ENCODE data around the gene PRKAG1. TPM values are rescaled to one million over a fixed set of nuclear protein-coding genes. Genes with fewer than 3 reads are reported as not detected.
"Not testable (repeated sequence)": the region's sequence is repeated elsewhere in the genome, so short reads cannot be mapped to it uniquely, and the experiment has no call there.

PRKAG1 gene
- total and polyA plus RNA-seq, 10 of the 15 experiments (the other 5 are each of a cell fraction or from before 2014, with no cell fraction given): 44.5 to 91.6 (median 60.9) TPM

- H3K27me3 ChIP-seq (replicated peaks in 1 of 2; ENCODE audit: control insufficient read depth in 2 of 2, insufficient read depth in 2 of 2, low read length in 1 of 2): no peaks in the 10 kb centered on the region
- ATAC-seq (no peak), DNase-seq (ENCODE audit: low read depth, low spot score) (no peak), FAIRE-seq (no peak)
- no peak overlapping the region for H3K27ac ChIP-seq (ENCODE audit: control insufficient read depth, insufficient read depth)
- H2AFZ ChIP-seq (ENCODE audit: control insufficient read depth, low read depth, low read length): no peak overlapping the region
- ChIA-PET RAD21 (ENCODE audit: unreplicated experiment) (interaction anchor here (0.6 to 4.3 kb wide), 10 partner anchors 8 to 172 kb away, joined by 3 to 66 read pairs (median 8); partner anchors contain the start of genes DHH and TUBA1B), CTCF (interaction anchor here (0.6 to 12.5 kb wide), 35 partner anchors 9 to 202 kb away, joined by 3 to 254 read pairs (median 7); partner anchors contain the start of genes DHH, LMBR1L and TUBA1B), SMC1A (ENCODE audit: uncharacterized antibody, unreplicated experiment) (interaction anchor here (0.8 to 6.7 kb wide), 16 partner anchors 8 to 171 kb away, joined by 3 to 82 read pairs (median 5); partner anchors contain the start of genes DHH, LMBR1L, TUBA1A and TUBA1B), POLR2A (interaction anchor here (0.8 to 1.3 kb wide), 5 partner anchors 23 to 171 kb away, joined by 3 to 7 read pairs (median 4); partner anchors contain the start of gene TUBA1B)
- in situ Hi-C loops (cut with MboI) (loop anchor here (10.0 kb wide), 1 partner anchor 170 kb away; no protein-coding TSS in a partner anchor), intact Hi-C loops (cut with micrococcal nuclease; ENCODE audit: unreplicated experiment) (loop anchor here (1.0 to 5.0 kb wide), 4 partner anchors 24 to 171 kb away; partner anchors contain the start of gene LMBR1L)
- no peak overlapping the region for H3K4me3 ChIP-seq
- TF ChIP-seq ZBED1 (IDR thresholded peaks at IDR 0.05; ENCODE audit: borderline replicate concordance): no peak
- no peak for TF ChIP-seq BACH1 (IDR thresholded peaks at IDR 0.05; ENCODE audit: borderline replicate concordance)
- TF ChIP-seq, protein P1, sequence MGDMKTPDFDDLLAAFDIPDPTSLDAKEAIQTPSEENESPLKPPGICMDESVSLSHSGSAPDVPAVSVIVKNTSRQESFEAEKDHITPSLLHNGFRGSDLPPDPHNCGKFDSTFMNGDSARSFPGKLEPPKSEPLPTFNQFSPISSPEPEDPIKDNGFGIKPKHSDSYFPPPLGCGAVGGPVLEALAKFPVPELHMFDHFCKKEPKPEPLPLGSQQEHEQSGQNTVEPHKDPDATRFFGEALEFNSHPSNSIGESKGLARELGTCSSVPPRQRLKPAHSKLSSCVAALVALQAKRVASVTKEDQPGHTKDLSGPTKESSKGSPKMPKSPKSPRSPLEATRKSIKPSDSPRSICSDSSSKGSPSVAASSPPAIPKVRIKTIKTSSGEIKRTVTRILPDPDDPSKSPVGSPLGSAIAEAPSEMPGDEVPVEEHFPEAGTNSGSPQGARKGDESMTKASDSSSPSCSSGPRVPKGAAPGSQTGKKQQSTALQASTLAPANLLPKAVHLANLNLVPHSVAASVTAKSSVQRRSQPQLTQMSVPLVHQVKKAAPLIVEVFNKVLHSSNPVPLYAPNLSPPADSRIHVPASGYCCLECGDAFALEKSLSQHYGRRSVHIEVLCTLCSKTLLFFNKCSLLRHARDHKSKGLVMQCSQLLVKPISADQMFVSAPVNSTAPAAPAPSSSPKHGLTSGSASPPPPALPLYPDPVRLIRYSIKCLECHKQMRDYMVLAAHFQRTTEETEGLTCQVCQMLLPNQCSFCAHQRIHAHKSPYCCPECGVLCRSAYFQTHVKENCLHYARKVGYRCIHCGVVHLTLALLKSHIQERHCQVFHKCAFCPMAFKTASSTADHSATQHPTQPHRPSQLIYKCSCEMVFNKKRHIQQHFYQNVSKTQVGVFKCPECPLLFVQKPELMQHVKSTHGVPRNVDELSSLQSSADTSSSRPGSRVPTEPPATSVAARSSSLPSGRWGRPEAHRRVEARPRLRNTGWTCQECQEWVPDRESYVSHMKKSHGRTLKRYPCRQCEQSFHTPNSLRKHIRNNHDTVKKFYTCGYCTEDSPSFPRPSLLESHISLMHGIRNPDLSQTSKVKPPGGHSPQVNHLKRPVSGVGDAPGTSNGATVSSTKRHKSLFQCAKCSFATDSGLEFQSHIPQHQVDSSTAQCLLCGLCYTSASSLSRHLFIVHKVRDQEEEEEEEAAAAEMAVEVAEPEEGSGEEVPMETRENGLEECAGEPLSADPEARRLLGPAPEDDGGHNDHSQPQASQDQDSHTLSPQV (IDR thresholded peaks at IDR 0.05): no peak
- H3K4me1 ChIP-seq (ENCODE audit: control insufficient read depth, insufficient read depth, low read length): peaks cover 4% of the 10 kb centered on the region; the same call in 1 of the 2 replicates
- BruUV-seq (replicated peaks): no TSS peak
- H3K9ac ChIP-seq (ENCODE audit: control insufficient read depth, insufficient read depth, low read length): no peak overlapping the region
- H3K4me2 ChIP-seq (ENCODE audit: control insufficient read depth, insufficient read depth): no peak overlapping the region
- no peaks in the 10 kb centered on the region for H4K20me1 ChIP-seq (ENCODE audit: control insufficient read depth, insufficient read depth)
- H3K9me3 ChIP-seq (replicated peaks; ENCODE audit: control insufficient read depth, insufficient read depth, low read length): no peaks in the 10 kb centered on the region
- 80% methylated on average over 5 of the region's 5 CpGs for WGBS (ENCODE audit: insufficient coverage, insufficient replicate concordance, low lambda C conversion rate, missing lambda C conversion rate)
- peaks cover 25% of the 10 kb centered on the region for H3K79me2 ChIP-seq (ENCODE audit: control insufficient read depth, insufficient read depth, low read length)
- H3K36me3 ChIP-seq (ENCODE audit: control insufficient read depth in 2 of 2, insufficient read depth in 2 of 2, low read length in 1 of 2): no peaks in the 10 kb centered on the region
Measured at GRCh38 chr12:49064767-49065152, 46.2 kb upstream of the PRKAG1 start.

GRCh38 chr12:49061916-49062315, 43.3 kb upstream of the PRKAG1 start:
- RAD21 ChIA-PET (ENCODE audit: unreplicated experiment); H3K4me3 ChIP-seq; H3K9ac ChIP-seq (ENCODE audit: control insufficient read depth, insufficient read depth, low read length); BruUV-seq (replicated peaks); SMC1A ChIA-PET (ENCODE audit: uncharacterized antibody, unreplicated experiment); H2AFZ ChIP-seq (ENCODE audit: control insufficient read depth, low read depth, low read length); H3K4me2 ChIP-seq (ENCODE audit: control insufficient read depth, insufficient read depth); POLR2A ChIA-PET; H3K4me1 ChIP-seq (ENCODE audit: control insufficient read depth, insufficient read depth, low read length); H3K9me3 ChIP-seq (replicated peaks; ENCODE audit: control insufficient read depth, insufficient read depth, low read length); H4K20me1 ChIP-seq (ENCODE audit: control insufficient read depth, insufficient read depth); FAIRE-seq; ATAC-seq; H3K27ac ChIP-seq (ENCODE audit: control insufficient read depth, insufficient read depth); DNase-seq (ENCODE audit: low read depth, low spot score); H3K36me3 ChIP-seq (ENCODE audit: control insufficient read depth in 2 of 2, insufficient read depth in 2 of 2, low read length in 1 of 2); H3K27me3 ChIP-seq (replicated peaks in 1 of 2; ENCODE audit: control insufficient read depth in 2 of 2, insufficient read depth in 2 of 2, low read length in 1 of 2): not testable (repeated sequence)
- intact Hi-C loops (cut with micrococcal nuclease; ENCODE audit: unreplicated experiment) (loop anchor here (5.0 kb wide), 1 partner anchor 50 kb away; the partner anchor contains the start of gene LMBR1L), in situ Hi-C loops (cut with MboI) (loop anchor here (10.0 kb wide), 1 partner anchor 173 kb away; no protein-coding TSS in a partner anchor)
- WGBS (ENCODE audit: insufficient coverage, insufficient replicate concordance, low lambda C conversion rate, missing lambda C conversion rate): 99% methylated on average over 17 of the region's 17 CpGs
- CTCF ChIA-PET: interaction anchor here (1.1 to 12.5 kb wide), 5 partner anchors 12 to 66 kb away, joined by 4 to 254 read pairs (median 50); partner anchors contain the start of gene DHH
- H3K79me2 ChIP-seq (ENCODE audit: control insufficient read depth, insufficient read depth, low read length): peaks cover 45% of the 10 kb centered on the region

Data from GM12878 (cell line).